Small intestine (tissue), 7 donors: ENCODE data around the gene NPAS2. TPM values are rescaled to one million over a fixed set of nuclear protein-coding genes. Genes with fewer than 3 reads are reported as not detected.

Source experiments
- DNase-seq, 2 donors: peaks; one replicate each; pipeline versions ENCODE4 v3.0.0 to v3.0.0-alpha.2; 2013
- FAIRE-seq: peaks from 2 replicates; lab custom pipeline; 2012; peaks lifted over from hg19 to GRCh38; lab: Jason Lieb, UNC
- H3K27ac ChIP-seq, 3 donors: one replicate each; pipeline ENCODE4 v1.5.1; 2013; ENCODE audit warnings: low read length in 2 of 3, mild to moderate bottlenecking in 2 of 3, control low read depth in 1 of 3, inconsistent platforms in 1 of 3, low read depth in 1 of 3, moderate library complexity in 1 of 3
- H3K27me3 ChIP-seq, 3 donors: one replicate each; pipeline ENCODE4 v1.6.1; 2013; ENCODE audit warnings: low read length in 3 of 3, inconsistent platforms in 1 of 3; ENCODE audit not compliant: control insufficient read depth in 3 of 3, insufficient read depth in 3 of 3
- H3K36me3 ChIP-seq, 3 donors: one replicate each; pipeline ENCODE4 v1.6.1; 2013; ENCODE audit warnings: low read length in 3 of 3, inconsistent platforms in 1 of 3, low read depth in 1 of 3, mild to moderate bottlenecking in 1 of 3, moderate library complexity in 1 of 3; ENCODE audit not compliant: control insufficient read depth in 3 of 3, insufficient read depth in 2 of 3
- H3K4me1 ChIP-seq, 3 donors: one replicate each; pipeline ENCODE4 v1.6.1; 2013; ENCODE audit warnings: low read length in 2 of 3, inconsistent platforms in 1 of 3, low read depth in 1 of 3, mild to moderate bottlenecking in 1 of 3, moderate library complexity in 1 of 3; ENCODE audit not compliant: control insufficient read depth in 3 of 3, insufficient read depth in 2 of 3
- H3K4me3 ChIP-seq, 3 donors: one replicate each; pipeline ENCODE4 v1.5.1; 2013; ENCODE audit warnings: low read length in 3 of 3, control low read depth in 1 of 3, inconsistent platforms in 1 of 3, low read depth in 1 of 3, mild to moderate bottlenecking in 1 of 3, moderate library complexity in 1 of 3
- H3K9me3 ChIP-seq, 2 donors: one replicate each; pipeline ENCODE4 v1.6.1; 2013; ENCODE audit warnings: low read depth in 1 of 2, low read length in 1 of 2; ENCODE audit not compliant: control insufficient read depth in 2 of 2, insufficient read depth in 1 of 2
- WGBS, 3 donors: extraction: QIAGEN DNeasy Blood & Tissue Kit; methylation state at CpG; one replicate each; pipeline ENCODE4 v1.1.7; 2013; 5-methylcytosine and 5-hydroxymethylcytosine counted together
- polyA plus RNA-seq, 4 donors: library from polyadenylated mRNA; stranded (reverse) in 3 of 4; unstranded in 1 of 4; fragments of 200-250 nt in 3 of 4; fragments of 120-200 nt in 1 of 4; gene quantifications; one replicate each; pipeline versions ENCODE4 v1.2.1 to v1.2.3, GENCODE V29; 2013
- donor health status: healthy with polysubstance abuse.
- donor health status: control.
- donor health status: control.
- donor health status: Bipolar disorder and iron deficiency.
- donor health status: healthy.

Gene NPAS2
- polyA plus RNA-seq, 4 donors, result 23.9 to 34.2 (median 26.3) TPM

DNA sequence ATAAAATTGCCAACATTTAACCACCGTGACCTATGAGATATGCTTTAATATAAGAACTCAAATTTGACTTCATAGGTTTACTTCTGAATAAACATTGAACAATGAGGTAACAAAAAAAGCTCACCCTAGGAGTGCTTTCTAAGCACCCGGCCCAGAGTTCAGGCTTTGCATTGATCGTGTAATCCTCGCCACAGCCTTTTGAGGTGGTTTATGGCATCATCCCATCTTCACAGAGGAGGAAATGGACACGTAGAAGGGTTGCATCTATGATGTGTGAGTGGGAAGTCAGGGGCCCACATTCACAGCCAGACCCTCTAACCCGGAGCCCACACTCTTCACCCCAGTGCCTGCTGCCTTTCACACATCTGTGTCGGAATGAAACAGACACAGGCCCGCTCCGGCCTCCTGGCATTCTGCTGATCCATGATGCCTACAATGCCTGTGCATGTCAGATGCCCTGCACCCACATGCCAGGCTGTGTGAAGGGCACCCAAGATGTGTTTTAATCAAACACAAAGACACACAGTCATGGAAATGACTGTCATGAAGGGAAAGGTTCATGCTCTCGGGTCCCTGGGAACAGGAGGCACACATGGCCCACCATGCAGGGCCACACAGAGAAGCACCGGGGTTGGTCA is 133.6 kb downstream of the NPAS2 start:
- WGBS, 3 donors, result 80 to 91% (median 88%) methylated on average over 11 of the region's 11 CpGs
- DNase-seq (no peak), FAIRE-seq (no peak)
- H3K36me3 ChIP-seq, result peaks cover 3 to 28% (median 4%) of the 10 kb centered on the region in 3 donors
- no peaks in the 10 kb centered on the region for H3K4me1 ChIP-seq
- no peak overlapping the region for H3K4me3 ChIP-seq
- H3K27ac ChIP-seq, result no peak overlapping the region
- H3K9me3 ChIP-seq, result no peaks in the 10 kb centered on the region
- H3K27me3 ChIP-seq, result no peaks in the 10 kb centered on the region

DNA sequence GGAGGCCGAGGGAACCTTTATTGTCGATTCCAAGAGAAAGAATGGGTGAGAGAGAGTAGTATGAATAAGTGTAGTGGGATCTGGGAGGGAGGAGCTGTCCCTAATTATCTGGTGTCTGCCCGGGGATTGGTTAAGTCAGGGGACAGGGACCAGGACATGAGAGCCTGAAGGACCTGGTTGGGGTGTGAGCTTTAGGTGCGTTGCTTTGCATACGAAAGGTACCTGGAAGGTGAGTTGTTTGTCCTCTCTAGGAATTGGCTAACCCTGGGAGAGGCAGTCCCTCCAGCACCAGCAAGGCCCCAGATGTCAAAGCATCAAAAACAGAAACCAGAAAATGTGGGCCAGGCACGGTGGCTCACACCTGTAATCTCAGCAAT is 134.1 kb downstream of the NPAS2 start:
- no peaks in the 10 kb centered on the region for H3K27me3 ChIP-seq
- WGBS, 3 donors, result 78 to 92% (median 83%) methylated on average over 6 of the region's 6 CpGs
- H3K36me3 ChIP-seq, result peaks cover 3 to 28% (median 4%) of the 10 kb centered on the region in 3 donors
- H3K9me3 ChIP-seq, result no peaks in the 10 kb centered on the region
- no peaks in the 10 kb centered on the region for H3K4me1 ChIP-seq
- no peak for FAIRE-seq
- no peak overlapping the region for H3K4me3 ChIP-seq
- no peak overlapping the region for H3K27ac ChIP-seq
- no peak for DNase-seq

DNA sequence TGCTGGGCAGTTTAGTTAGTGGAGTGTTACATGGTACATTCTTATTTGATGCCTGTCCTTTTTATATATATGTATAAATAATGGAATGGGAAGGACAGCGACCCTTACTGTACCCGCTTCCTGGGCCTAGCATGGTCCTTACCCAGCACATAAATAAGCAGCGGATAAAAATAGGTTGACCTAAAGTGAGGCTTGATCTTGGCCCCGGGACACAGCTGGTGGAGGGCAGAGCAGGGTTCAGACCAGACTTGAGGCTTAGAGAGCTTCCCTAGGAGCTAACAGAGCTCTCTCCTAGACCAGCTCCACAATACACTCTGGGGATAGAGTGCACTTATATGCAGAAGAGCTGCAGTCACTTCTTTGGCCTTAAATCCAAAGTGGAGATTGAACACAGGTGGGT is 135.3 kb downstream of the NPAS2 start:
- Histone ChIP-seq H3K27ac (no peak overlapping the region), H3K27me3 (no peaks in the 10 kb centered on the region), H3K36me3 (peaks cover 0 to 27% (median 3%) of the 10 kb centered on the region in 3 donors), H3K4me1 (no peaks in the 10 kb centered on the region), H3K9me3 (no peaks in the 10 kb centered on the region), H3K4me3 (no peak overlapping the region)
- 91 to 100% (median 94%) methylated on average over 4 of the region's 4 CpGs for WGBS, 3 donors
- no peak for FAIRE-seq
- no peak for DNase-seq

DNA sequence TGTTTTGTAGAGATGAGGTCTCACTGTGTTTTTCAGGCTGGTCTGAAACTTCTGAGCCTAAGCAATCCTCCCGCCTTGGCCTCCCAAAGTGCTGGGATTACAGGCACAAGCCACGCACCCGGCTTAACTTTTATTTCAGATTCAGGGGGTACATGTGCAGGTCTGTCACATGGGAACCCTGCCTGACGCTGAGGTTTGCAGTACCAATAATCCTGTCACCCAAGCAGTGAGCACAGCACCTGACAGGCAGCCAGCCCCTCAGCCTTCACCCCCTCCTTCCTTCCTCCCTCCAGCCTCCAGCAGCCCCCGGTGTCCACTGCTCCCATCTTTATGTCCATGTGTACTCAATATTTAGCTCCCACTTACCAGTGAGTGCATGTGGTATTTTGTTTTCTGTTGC is 136.1 kb downstream of the NPAS2 start:
- FAIRE-seq (no peak), DNase-seq (no peak)
- 96 to 98% (median 97%) methylated on average over 5 of the region's 5 CpGs for WGBS, 3 donors
- H3K4me1 ChIP-seq, result no peaks in the 10 kb centered on the region
- no peak overlapping the region for H3K4me3 ChIP-seq
- no peaks in the 10 kb centered on the region for H3K9me3 ChIP-seq
- H3K36me3 ChIP-seq, result peaks cover 0 to 27% (median 3%) of the 10 kb centered on the region in 3 donors
- H3K27me3 ChIP-seq, result no peaks in the 10 kb centered on the region
- H3K27ac ChIP-seq, result no peak overlapping the region

DNA sequence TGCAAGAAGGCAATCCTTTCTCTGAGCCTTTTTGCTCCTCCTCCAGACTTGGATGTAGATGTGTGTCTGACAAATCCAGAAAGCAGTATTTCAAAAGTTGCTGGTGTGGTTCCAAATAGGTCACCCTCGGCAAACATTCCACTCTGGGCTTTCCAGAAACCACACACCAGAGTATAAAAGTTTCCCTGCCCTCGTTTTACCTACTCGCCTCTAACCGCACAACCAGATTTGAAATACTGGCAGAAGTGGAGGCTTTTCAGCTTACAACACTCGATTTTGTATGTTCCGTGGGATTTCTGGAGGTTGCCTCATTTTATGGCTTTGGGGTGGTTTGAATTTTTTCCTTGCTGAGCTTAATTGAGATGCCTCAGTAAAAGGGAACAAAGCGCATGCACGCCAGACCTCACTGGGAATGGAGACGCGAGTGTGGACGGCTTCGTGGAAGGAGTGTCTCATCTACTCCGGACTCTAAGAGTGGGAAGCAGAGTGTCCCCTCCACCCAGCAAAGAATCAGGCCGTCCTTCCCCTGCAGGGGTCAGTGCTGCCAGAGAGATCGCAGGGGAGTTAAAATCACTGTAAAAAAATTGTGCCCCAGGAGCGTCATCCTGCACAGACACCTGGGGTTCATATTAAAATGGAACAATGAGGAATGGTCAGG is 138.2 kb downstream of the NPAS2 start:
- Histone ChIP-seq H3K36me3 (peaks cover 0 to 27% (median 3%) of the 10 kb centered on the region in 3 donors), H3K9me3 (no peaks in the 10 kb centered on the region), H3K4me1 (no peaks in the 10 kb centered on the region), H3K4me3 (no peak overlapping the region), H3K27me3 (no peaks in the 10 kb centered on the region), H3K27ac (no peak overlapping the region)
- no peak for DNase-seq
- FAIRE-seq, result no peak
- 80 to 89% (median 84%) methylated on average over 16 of the region's 16 CpGs for WGBS, 3 donors

DNA sequence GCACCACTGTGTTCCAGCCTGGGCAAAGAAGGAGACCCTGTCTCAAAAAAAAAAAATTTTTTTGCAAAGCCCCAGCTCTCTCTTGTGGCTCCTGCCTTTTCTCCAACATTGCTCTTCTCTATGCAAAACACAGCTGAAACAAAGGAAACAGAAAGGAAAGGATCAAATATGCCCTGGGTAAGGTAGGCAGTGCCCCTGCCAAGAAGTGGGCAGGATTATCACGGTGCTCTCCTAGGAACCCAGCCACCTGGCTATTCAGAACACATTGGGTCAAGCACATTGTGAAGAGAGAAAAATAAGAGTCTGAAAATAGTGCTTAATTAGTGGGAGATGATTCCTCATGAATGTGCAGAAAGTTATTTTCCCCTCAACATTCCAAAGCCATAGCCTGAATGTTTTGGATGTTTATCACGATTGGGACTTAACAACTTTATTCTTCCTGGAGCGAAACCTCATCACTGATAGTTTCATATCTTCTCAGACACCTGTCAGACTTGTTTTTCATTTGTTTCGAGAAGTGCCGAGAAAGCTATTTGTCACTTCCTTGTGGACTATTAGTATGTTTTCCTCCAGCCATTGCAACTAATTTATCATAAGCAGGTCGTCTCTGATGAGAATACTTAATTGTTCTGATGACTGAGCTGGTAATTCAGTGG is 139.4 kb downstream of the NPAS2 start:
- Histone ChIP-seq H3K4me3 (no peak overlapping the region), H3K9me3 (no peaks in the 10 kb centered on the region), H3K27me3 (no peaks in the 10 kb centered on the region), H3K4me1 (no peaks in the 10 kb centered on the region), H3K36me3 (peaks cover 0 to 24% (median 2%) of the 10 kb centered on the region in 3 donors), H3K27ac (no peak overlapping the region)
- FAIRE-seq (no peak), DNase-seq (no peak)
- 17 to 36% (median 22%) methylated on average over 6 of the region's 6 CpGs for WGBS, 3 donors

DNA sequence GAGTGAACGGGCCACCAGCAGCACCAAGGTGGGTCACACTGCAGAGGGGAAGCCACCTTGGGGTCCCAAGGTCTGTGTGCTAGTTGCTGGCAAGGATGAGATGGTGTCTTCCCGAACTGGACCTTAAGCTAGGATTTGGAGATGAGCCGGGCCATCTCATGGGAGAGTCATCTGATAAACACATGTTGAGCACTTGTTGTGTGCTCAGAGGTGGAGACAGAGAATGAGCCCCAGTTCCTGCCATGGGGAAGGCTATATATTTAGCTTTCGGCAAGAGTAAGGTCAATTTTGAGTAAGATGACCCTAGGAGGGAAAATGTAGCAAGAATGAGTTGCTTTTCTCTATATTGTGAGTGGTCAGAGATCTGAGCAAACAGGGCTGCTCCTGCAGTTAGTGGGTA is 140.7 kb downstream of the NPAS2 start:
- no peak for DNase-seq
- no peaks in the 10 kb centered on the region for H3K9me3 ChIP-seq
- no peak for FAIRE-seq
- no peak overlapping the region for H3K4me3 ChIP-seq
- H3K27ac ChIP-seq, result no peak overlapping the region
- peaks cover 0 to 28% (median 2%) of the 10 kb centered on the region in 3 donors for H3K36me3 ChIP-seq
- no peaks in the 10 kb centered on the region for H3K27me3 ChIP-seq
- 88 to 92% (median 91%) methylated on average over 4 of the region's 4 CpGs for WGBS, 3 donors
- no peaks in the 10 kb centered on the region for H3K4me1 ChIP-seq

DNA sequence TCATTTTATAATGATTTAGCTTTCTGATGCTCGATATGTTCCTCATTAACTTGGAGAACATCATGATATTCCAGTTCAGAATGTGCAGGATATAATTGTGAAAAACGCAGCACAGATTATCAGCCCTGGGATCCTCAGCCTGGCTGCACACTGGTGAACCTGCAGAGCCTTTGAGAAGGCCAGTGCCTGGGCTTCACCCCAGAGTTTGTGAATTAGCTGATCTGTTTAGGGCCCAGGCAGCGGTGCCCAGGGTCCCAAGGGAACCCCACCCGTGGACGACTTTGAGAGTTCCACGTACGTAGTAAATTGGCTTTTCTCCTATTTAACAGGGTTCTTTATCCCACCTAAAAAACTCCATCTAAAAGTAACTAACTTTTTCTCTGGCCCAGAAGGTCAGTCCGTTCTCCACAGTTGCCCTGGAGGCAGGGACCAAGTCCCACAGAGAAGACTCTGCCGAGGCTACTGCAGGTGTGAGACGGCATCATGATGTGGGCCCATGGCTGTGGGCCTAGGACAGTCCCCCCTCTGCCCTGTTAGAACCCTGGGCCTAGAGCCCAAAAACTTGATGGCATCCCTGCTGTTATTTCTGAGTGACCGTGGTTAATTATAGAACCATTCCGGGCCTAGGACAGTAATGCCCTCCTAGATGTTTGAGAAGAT is 142.6 kb downstream of the NPAS2 start:
- peaks cover 0 to 23% (median 2%) of the 10 kb centered on the region in 3 donors for H3K36me3 ChIP-seq
- FAIRE-seq (no peak), DNase-seq (no peak)
- no peak overlapping the region for H3K4me3 ChIP-seq
- no peaks in the 10 kb centered on the region for H3K9me3 ChIP-seq
- 86 to 97% (median 91%) methylated on average over 12 of the region's 12 CpGs for WGBS, 3 donors
- H3K27ac ChIP-seq, result no peak overlapping the region
- H3K4me1 ChIP-seq, result no peaks in the 10 kb centered on the region
- no peaks in the 10 kb centered on the region for H3K27me3 ChIP-seq
